G401.6 (cell line): ENCODE data around the gene NDUFA11.

Experiments
- FAIRE-seq: peaks from 2 replicates; lab custom pipeline; 2012; peaks lifted over from hg19 to GRCh38; lab: Jason Lieb, UNC

The NDUFA11 gene

GRCh38 chr19:5932609-5933262 lies 29.1 kb upstream of the NDUFA11 start:
- FAIRE-seq = no peak

GRCh38 chr19:5932146-5932545 lies 28.6 kb upstream of the NDUFA11 start:
- FAIRE-seq = no peak

GRCh38 chr19:5931251-5931650 lies 27.7 kb upstream of the NDUFA11 start:
- no peak for FAIRE-seq

- FAIRE-seq = no peak
Measured at GRCh38 chr19:5929625-5930024, 26.0 kb upstream of the NDUFA11 start.

- FAIRE-seq = no peak
Measured at GRCh38 chr19:5929179-5929578, 25.6 kb upstream of the NDUFA11 start.

- no peak for FAIRE-seq
Measured at GRCh38 chr19:5927441-5927821, 23.8 kb upstream of the NDUFA11 start.

GRCh38 chr19:5926641-5927440 lies 23.3 kb upstream of the NDUFA11 start:
- no peak for FAIRE-seq

- no peak for FAIRE-seq
Measured at GRCh38 chr19:5925830-5926427, 22.3 kb upstream of the NDUFA11 start.

- FAIRE-seq = no peak
Measured at GRCh38 chr19:5923356-5923755, 19.8 kb upstream of the NDUFA11 start.

GRCh38 chr19:5922161-5922545 lies 18.6 kb upstream of the NDUFA11 start:
- FAIRE-seq = no peak

GRCh38 chr19:5921516-5922160 lies 18.0 kb upstream of the NDUFA11 start:
- FAIRE-seq = no peak

- FAIRE-seq = no peak
Measured at GRCh38 chr19:5918463-5919079, 15.0 kb upstream of the NDUFA11 start.

GRCh38 chr19:5917431-5918107 lies 14.0 kb upstream of the NDUFA11 start:
- FAIRE-seq = no peak

GRCh38 chr19:5916181-5916708 lies 12.7 kb upstream of the NDUFA11 start:
- no peak for FAIRE-seq

GRCh38 chr19:5915782-5916165 lies 12.2 kb upstream of the NDUFA11 start:
- FAIRE-seq = no peak

GRCh38 chr19:5914946-5915781 lies 11.6 kb upstream of the NDUFA11 start:
- FAIRE-seq = no peak

GRCh38 chr19:5914358-5914774 lies 10.8 kb upstream of the NDUFA11 start:
- no peak for FAIRE-seq

GRCh38 chr19:5913739-5914357 lies 10.3 kb upstream of the NDUFA11 start, which contains the start of gene CAPS:
CAPS (plus strand) TSS chr19:5914254; CDS start chr19:5914407, 153 bp downstream.
- FAIRE-seq = no peak

- FAIRE-seq = no peak
Measured at GRCh38 chr19:5911366-5911765, 7.8 kb upstream of the NDUFA11 start.

- no peak for FAIRE-seq
Measured at GRCh38 chr19:5910638-5910907, 7.0 kb upstream of the NDUFA11 start.
